Activated CD8-positive, alpha-beta memory T cell treated with anti-CD3 and anti-CD28 coated beads, Interleukin-2, amount 50 U/mL, for 48 hours (primary cell): ENCODE measurements around the gene NDST4.
A peak's percentile ranks its signal among the peaks of the same experiment; 100 is the strongest.

Source experiments
- DNase-seq: peaks from one replicate; pipeline ENCODE4 v3.0.0-alpha.2; 2020

The NDST4 gene

GRCh38 chr4:114900934-114901333, 212.5 kb downstream of the NDST4 start:
- DNase-seq, result no peak

- no peak for DNase-seq
These were observed 222.6 kb downstream of the NDST4 start for GRCh38 chr4:114890773-114891172.

GRCh38 chr4:114886761-114887160, 226.7 kb downstream of the NDST4 start:
- no peak for DNase-seq

GRCh38 chr4:114883641-114884040, 229.8 kb downstream of the NDST4 start:
- no peak for DNase-seq

- no peak for DNase-seq
These were observed 233.3 kb downstream of the NDST4 start for GRCh38 chr4:114879916-114880669.

- no peak for DNase-seq
These were observed 237.8 kb downstream of the NDST4 start for GRCh38 chr4:114875630-114876029.

- no peak for DNase-seq
These were observed 239.1 kb downstream of the NDST4 start for GRCh38 chr4:114874321-114874720.

- DNase-seq, result no peak
These were observed 242.4 kb downstream of the NDST4 start for GRCh38 chr4:114870987-114871386.

GRCh38 chr4:114866901-114867670, 246.3 kb downstream of the NDST4 start:
- no peak for DNase-seq

GRCh38 chr4:114864060-114864459, 249.4 kb downstream of the NDST4 start:
- no peak for DNase-seq

- no peak for DNase-seq
These were observed 252.6 kb downstream of the NDST4 start for GRCh38 chr4:114860786-114861185.

GRCh38 chr4:114857831-114858230, 255.6 kb downstream of the NDST4 start:
- DNase-seq, result no peak

GRCh38 chr4:114839986-114840385, 273.4 kb downstream of the NDST4 start:
- DNase-seq, result no peak

- no peak for DNase-seq
These were observed 282.8 kb downstream of the NDST4 start for GRCh38 chr4:114830628-114831027.

GRCh38 chr4:114827651-114828050, 285.8 kb downstream of the NDST4 start:
- DNase-seq, result no peak

- DNase-seq, result no peak
These were observed 297.7 kb downstream of the NDST4 start for GRCh38 chr4:114815760-114816159.

GRCh38 chr4:114813961-114814360, 299.5 kb downstream of the NDST4 start:
- DNase-seq, result no peak

GRCh38 chr4:114811564-114812301, 301.7 kb downstream of the NDST4 start:
- DNase-seq, result no peak

- DNase-seq, result peak; percentile 57
These were observed 305.5 kb downstream of the NDST4 start for GRCh38 chr4:114807759-114808404.

- DNase-seq, result no peak
These were observed 306.1 kb downstream of the NDST4 start for GRCh38 chr4:114807357-114807756.

- DNase-seq, result no peak
These were observed 321.4 kb downstream of the NDST4 start for GRCh38 chr4:114791976-114792375.

GRCh38 chr4:114785570-114785969, 327.9 kb downstream of the NDST4 start:
- DNase-seq, result no peak

GRCh38 chr4:114783215-114783595, 330.2 kb downstream of the NDST4 start:
- DNase-seq, result no peak
